Breast epithelium (tissue), 3 donors: ENCODE measurements around the gene TMEM171.

Source experiments
- CTCF ChIP-seq, 3 donors: fragments of 450-650 bp; IDR thresholded peaks; one replicate each; pipeline ENCODE4 v1.5.1; 2016 to 2017; ENCODE audit warnings: antibody characterized with exemption in 3 of 3, mild to moderate bottlenecking in 3 of 3, moderate library complexity in 3 of 3
- POLR2AphosphoS5 ChIP-seq, 3 donors: sonication (generic); formaldehyde crosslinking; IDR thresholded peaks; one replicate each; pipeline ENCODE4 v1.6.1; 2017; ENCODE audit warnings: antibody characterized with exemption in 3 of 3

DNA sequence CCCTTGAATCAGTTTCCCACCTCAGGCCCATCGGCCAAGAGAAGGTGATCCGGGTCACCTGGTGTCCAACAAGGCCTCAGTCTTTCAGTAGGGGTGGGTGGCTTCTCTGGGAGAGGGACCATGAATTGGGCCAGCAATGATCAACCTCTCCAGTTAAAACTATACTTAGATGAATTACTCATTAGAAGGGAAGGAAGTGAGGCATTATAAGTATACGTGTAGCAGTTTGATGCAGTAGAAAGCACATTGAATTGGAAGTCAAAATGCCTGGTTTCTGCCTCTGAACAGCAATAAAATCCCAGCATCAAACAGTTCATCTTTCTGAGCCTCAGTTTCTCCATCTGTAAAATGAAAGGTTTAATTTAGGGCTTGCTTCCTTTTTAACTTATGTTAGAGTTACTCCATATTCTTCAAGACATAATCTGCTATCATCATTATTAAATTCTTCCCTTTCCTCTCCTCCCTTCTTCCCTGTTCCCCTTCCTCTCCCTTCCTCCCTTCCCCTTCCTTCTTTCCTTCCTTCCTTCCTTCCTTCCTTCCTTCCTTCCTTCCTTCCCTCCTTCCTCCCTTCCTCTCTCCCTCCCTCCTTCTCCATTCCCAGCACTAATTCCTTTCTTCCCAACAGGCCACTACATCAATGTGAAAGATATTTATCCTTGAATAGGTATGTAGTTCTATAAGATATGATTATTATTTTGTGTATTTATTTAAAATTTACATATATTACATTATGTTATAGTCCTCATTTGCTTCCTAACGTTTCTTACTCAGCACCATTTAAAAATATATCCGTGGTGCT is 34.0 kb downstream of the TMEM171 start:
- TF ChIP-seq CTCF (IDR thresholded peaks at IDR 0.05) (no peak), POLR2AphosphoS5 (IDR thresholded peaks at IDR 0.05) (no peak)
